IMR-90 (cell line): ENCODE results near the gene LIN9. TPM values are rescaled to one million over a fixed set of nuclear protein-coding genes. Genes with fewer than 3 reads are reported as not detected.

Experiments
- ATAC-seq: fragments of 200-7000 bp; cut with Tn5 transposase; 2 replicates; pipeline ENCODE4 v1.9.1; 2020; ENCODE audit warnings: low read depth, mild to moderate bottlenecking, moderate library complexity
- BruUV-seq: library from RNA; stranded (reverse); fragments of 400-500 nt; replicated peaks from 2 replicates; lab custom pipeline; 2021; lab: Mats Ljungman, UMichigan
- CTCF ChIA-PET: fragments of 300-600 bp; formaldehyde crosslinking; extraction: SDS; loops from one replicate; lab custom pipeline; 2021; ENCODE audit warnings: antibody characterized with exemption; lab: Yijun Ruan, JAX
- POLR2A ChIA-PET: fragments of 300-600 bp; sonication (Branson Sonifier 250); formaldehyde crosslinking; loops from one replicate; lab custom pipeline; 2022; ENCODE audit warnings: antibody characterized with exemption; ENCODE audit not compliant: unreplicated experiment; lab: Charles Lee
- DNase-seq: peaks from one replicate; pipeline ENCODE4 v3.0.0; 2013
- H2AFZ ChIP-seq: replicated peaks from 2 replicates; pipeline ENCODE3; 2013; ENCODE audit warnings: low read length, mild to moderate bottlenecking; ENCODE audit not compliant: poor library complexity
- H2AK5ac ChIP-seq: 2 replicates; pipeline ENCODE4 v1.6.1; 2013; ENCODE audit warnings: low read depth, low read length, inconsistent platforms
- H2AK9ac ChIP-seq: replicated peaks from 2 replicates; pipeline ENCODE3; 2013; ENCODE audit warnings: mild to moderate bottlenecking, low read depth, low read length, moderate library complexity; ENCODE audit not compliant: poor library complexity
- H2BK120ac ChIP-seq: 2 replicates; pipeline ENCODE4 v1.6.1; 2013; ENCODE audit warnings: low read depth, low read length, inconsistent platforms
- H2BK15ac ChIP-seq: 3 replicates; pipeline ENCODE4 v1.6.1; 2013; ENCODE audit warnings: low read depth, low read length, inconsistent platforms
- H2BK20ac ChIP-seq: 2 replicates; pipeline ENCODE4 v1.6.1; 2013; ENCODE audit warnings: low read depth, mild to moderate bottlenecking, inconsistent platforms, low read length, moderate library complexity
- H2BK5ac ChIP-seq: 2 replicates; pipeline ENCODE4 v1.6.1; 2013; ENCODE audit warnings: mild to moderate bottlenecking, low read depth, low read length, inconsistent platforms; ENCODE audit not compliant: poor library complexity, severe bottlenecking
- H3K14ac ChIP-seq: replicated peaks from 2 replicates; pipeline ENCODE4 v1.6.1; 2013; ENCODE audit warnings: low read depth, low read length, inconsistent platforms
- H3K18ac ChIP-seq: 2 replicates; pipeline ENCODE4 v1.6.1; 2013; ENCODE audit warnings: low read depth, low read length, control low read depth
- H3K23ac ChIP-seq: 2 replicates; pipeline ENCODE4 v1.6.1; 2013; ENCODE audit warnings: low read depth, low read length, inconsistent platforms
- H3K27ac ChIP-seq: 2 replicates; pipeline ENCODE4 v1.5.1; 2013; ENCODE audit warnings: mild to moderate bottlenecking, control low read depth, low read length; ENCODE audit not compliant: insufficient read depth
- H3K27me3 ChIP-seq: 2 replicates; pipeline ENCODE4 v1.6.1; 2013; ENCODE audit warnings: low read length; ENCODE audit not compliant: control insufficient read depth, insufficient read depth
- H3K36me3 ChIP-seq: 2 replicates; pipeline ENCODE4 v1.6.1; 2013; ENCODE audit warnings: low read length, mixed read lengths; ENCODE audit not compliant: control insufficient read depth, insufficient read depth
- H3K4ac ChIP-seq: 2 replicates; pipeline ENCODE4 v1.6.1; 2013; ENCODE audit warnings: low read depth, low read length, inconsistent platforms
- H3K4me1 ChIP-seq: 2 replicates; pipeline ENCODE4 v1.6.1; 2013; ENCODE audit warnings: low read length, mixed read lengths; ENCODE audit not compliant: control insufficient read depth, insufficient read depth
- H3K4me2 ChIP-seq: 2 replicates; pipeline ENCODE4 v1.6.1; 2013; ENCODE audit warnings: low read depth, mild to moderate bottlenecking, control low read depth, low read length, moderate library complexity
- H3K4me3 ChIP-seq: 2 replicates; pipeline ENCODE4 v1.5.1; 2013; ENCODE audit warnings: low read depth, mild to moderate bottlenecking, control low read depth, low read length, moderate library complexity; ENCODE audit not compliant: insufficient read depth
- H3K56ac ChIP-seq: 2 replicates; pipeline ENCODE4 v1.6.1; 2013; ENCODE audit warnings: low read length, inconsistent platforms; ENCODE audit not compliant: insufficient read depth; ENCODE audit errors: extremely low read depth
- H3K79me1 ChIP-seq, 2 experiments: 2 replicates each; pipeline ENCODE4 v1.6.1; 2013; ENCODE audit warnings: low read length in 2 of 2, inconsistent platforms in 1 of 2, low read depth in 1 of 2
- H3K9ac ChIP-seq: 2 replicates; pipeline ENCODE4 v1.6.1; 2013; ENCODE audit warnings: low read depth, low read length, control low read depth
- H3K9me1 ChIP-seq: 2 replicates; pipeline ENCODE4 v1.6.1; 2013; ENCODE audit warnings: low read length, inconsistent platforms; ENCODE audit not compliant: insufficient read depth
- H3K9me3 ChIP-seq: 2 replicates; pipeline ENCODE4 v1.6.1; 2013; ENCODE audit warnings: low read length; ENCODE audit not compliant: control insufficient read depth, insufficient read depth
- H4K20me1 ChIP-seq: 2 replicates; pipeline ENCODE4 v1.6.1; 2013; ENCODE audit warnings: low read length, inconsistent platforms; ENCODE audit not compliant: insufficient read depth
- H4K5ac ChIP-seq: 2 replicates; pipeline ENCODE4 v1.6.1; 2013; ENCODE audit warnings: mild to moderate bottlenecking, low read depth, low read length, control low read depth
- H4K8ac ChIP-seq, 2 experiments: 2 replicates each; pipeline ENCODE4 v1.6.1; 2013; ENCODE audit warnings: low read depth in 2 of 2, low read length in 2 of 2, control low read depth in 1 of 2, inconsistent platforms in 1 of 2
- H4K91ac ChIP-seq: 2 replicates; pipeline ENCODE4 v1.6.1; 2013; ENCODE audit warnings: low read depth, low read length, inconsistent platforms; ENCODE audit not compliant: insufficient read depth
- CHD1 ChIP-seq: IDR thresholded peaks from 2 replicates; pipeline ENCODE4 v1.6.1; 2012; ENCODE audit warnings: low read depth, low read length, improper control_type of control experiment
- POLR2A ChIP-seq: IDR thresholded peaks from 2 replicates; pipeline ENCODE4 v1.6.1; 2012; ENCODE audit warnings: mild to moderate bottlenecking, low read depth, low read length
- SMC3 ChIP-seq: fragments of 150-350 bp; IDR thresholded peaks from 2 replicates; pipeline ENCODE4 v1.6.1; 2016; ENCODE audit warnings: low read depth, mild to moderate bottlenecking, antibody characterized with exemption, low read length, moderate library complexity
- dilution Hi-C: fragments of 300-500 bp; cut with HindIII; formaldehyde crosslinking; loops from one replicate; pipeline ENCODE4 v1.14.3; 2018; ENCODE audit warnings: low sequenced_read_pairs; ENCODE audit not compliant: unreplicated experiment
- in situ Hi-C: fragments of 300-500 bp; cut with MboI; formaldehyde crosslinking; loops from 3 replicates; pipeline ENCODE4 v1.14.3; 2019; ENCODE audit warnings: low sequenced_read_pairs, inconsistent platforms, mixed read lengths
- intact Hi-C: fragments of 100-400 bp; cut with micrococcal nuclease; formaldehyde crosslinking; loops from 2 replicates; pipeline ENCODE4 v1.10.0; 2022
- polyA plus RNA-seq, 3 experiments: library from polyadenylated mRNA; depleted of rRNA; stranded (reverse); fragments of >200 nt; gene quantifications; 2 replicates each; pipeline ENCODE4 v1.2.3, GENCODE V29; 2012; ENCODE audit warnings: low replicate concordance in 1 of 3
- total RNA-seq: library from RNA; depleted of rRNA; stranded (reverse); fragments of >200 nt; gene quantifications from 2 replicates; pipeline ENCODE4 v1.2.3, GENCODE V29; 2012
- TF ChIP-seq, protein P1 (sequence below): fragments of 150-350 bp; IDR thresholded peaks from 2 replicates; pipeline ENCODE4 v1.6.1; 2016; ENCODE audit warnings: low read depth, mild to moderate bottlenecking, low read length, moderate library complexity, borderline replicate concordance

The LIN9 gene
- total and polyA plus RNA-seq, 2 of the 4 experiments (the other 2 are of a cell fraction), result 2.3 to 3.9 TPM

DNA sequence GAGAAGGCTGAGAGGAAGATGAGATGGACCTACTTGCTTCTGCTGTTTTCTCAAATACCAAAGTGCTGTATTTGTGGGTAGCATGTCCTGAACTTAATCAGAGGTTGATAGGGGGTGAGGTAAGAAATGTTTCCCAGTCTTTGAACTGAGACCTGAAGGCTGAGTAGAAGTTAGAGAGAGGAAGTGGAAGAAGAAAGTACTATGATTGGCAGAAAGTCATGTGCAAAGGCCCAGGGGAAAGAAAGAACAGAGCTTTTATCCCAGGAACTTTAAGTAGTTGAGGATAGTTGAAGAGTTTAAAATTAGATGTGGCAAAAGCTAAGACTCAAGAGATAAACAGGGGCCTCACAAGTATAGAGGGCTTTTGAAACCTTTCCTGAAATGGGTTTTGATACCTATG is 15.5 kb upstream of the LIN9 start:
- TF ChIP-seq, protein P1, sequence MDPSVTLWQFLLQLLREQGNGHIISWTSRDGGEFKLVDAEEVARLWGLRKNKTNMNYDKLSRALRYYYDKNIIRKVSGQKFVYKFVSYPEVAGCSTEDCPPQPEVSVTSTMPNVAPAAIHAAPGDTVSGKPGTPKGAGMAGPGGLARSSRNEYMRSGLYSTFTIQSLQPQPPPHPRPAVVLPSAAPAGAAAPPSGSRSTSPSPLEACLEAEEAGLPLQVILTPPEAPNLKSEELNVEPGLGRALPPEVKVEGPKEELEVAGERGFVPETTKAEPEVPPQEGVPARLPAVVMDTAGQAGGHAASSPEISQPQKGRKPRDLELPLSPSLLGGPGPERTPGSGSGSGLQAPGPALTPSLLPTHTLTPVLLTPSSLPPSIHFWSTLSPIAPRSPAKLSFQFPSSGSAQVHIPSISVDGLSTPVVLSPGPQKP, result no peak
- TF ChIP-seq CHD1 (no peak), POLR2A (no peak), SMC3 (no peak)
- Histone ChIP-seq H2BK5ac (no peak overlapping the region), H2BK120ac (no peak overlapping the region), H4K20me1 (no peaks in the 10 kb centered on the region), H4K91ac (no peak overlapping the region), H3K27ac (no peak overlapping the region), H2AFZ (no peak overlapping the region), H3K56ac (no peak overlapping the region), H2AK9ac (no peak overlapping the region), H2BK15ac (no peak overlapping the region), H3K23ac (no peak overlapping the region), H3K9me3 (peaks cover 2% of the 10 kb centered on the region; the same call in 1 of the 2 replicates), H2BK20ac (no peak overlapping the region), H3K14ac (no peak overlapping the region), H2AK5ac (no peak overlapping the region), H4K8ac (no peak overlapping the region), H3K4me3 (no peak overlapping the region), H3K27me3 (peaks cover 3% of the 10 kb centered on the region; the same call in 1 of the 2 replicates), H3K9me1 (no peaks in the 10 kb centered on the region), H3K4me1 (no peaks in the 10 kb centered on the region), H3K4ac (no peak overlapping the region), H3K36me3 (no peaks in the 10 kb centered on the region), H3K9ac (no peak overlapping the region), H4K5ac (no peak overlapping the region), H3K4me2 (no peak overlapping the region), H3K18ac (no peak overlapping the region), H3K79me1 (no peaks in the 10 kb centered on the region)
- POLR2A ChIA-PET, result no interaction called here
- no peak for DNase-seq
- dilution Hi-C loops, result no loop called here
- intact Hi-C loops, result no loop called here
- CTCF ChIA-PET, result no interaction called here
- BruUV-seq, result no TSS peak
- in situ Hi-C loops, result no loop called here
- no peak for ATAC-seq
